Chondrocyte (in vitro differentiated cells): ENCODE results near the gene STK11. TPM values are rescaled to one million over a fixed set of nuclear protein-coding genes. Genes with fewer than 3 reads are reported as not detected.

Experiments used
- DNase-seq: peaks from one replicate; pipeline ENCODE4 v3.0.0; 2021; ENCODE audit warnings: mixed read lengths, low spot score
- H3K27ac Mint-ChIP-seq: one replicate; pipeline ENCODE4 v1.8.0; 2021; ENCODE audit warnings: mild to moderate bottlenecking, moderate library complexity, mixed read lengths; ENCODE audit not compliant: unreplicated experiment
- H3K27me3 Mint-ChIP-seq: 2 replicates; pipeline ENCODE4 v1.8.0; 2021; ENCODE audit warnings: low read depth, mixed read lengths
- H3K36me3 Mint-ChIP-seq: 2 replicates; pipeline ENCODE4 v1.8.0; 2021; ENCODE audit warnings: low read depth, mixed read lengths
- H3K4me1 Mint-ChIP-seq: 2 replicates; pipeline ENCODE4 v1.8.0; 2021; ENCODE audit warnings: low read depth, mild to moderate bottlenecking, mixed read lengths
- H3K4me3 Mint-ChIP-seq: one replicate; pipeline ENCODE4 v1.8.0; 2021; ENCODE audit warnings: mild to moderate bottlenecking, moderate library complexity, mixed read lengths; ENCODE audit not compliant: unreplicated experiment
- H3K9me3 Mint-ChIP-seq: 2 replicates; pipeline ENCODE4 v1.8.0; 2021; ENCODE audit warnings: low read depth, mixed read lengths
- total RNA-seq: library from RNA; stranded (reverse); gene quantifications from 3 replicates; pipeline ENCODE4 v1.2.1, GENCODE V29; 2021
- TF ChIP-seq, protein P1 (sequence below): fragments of 200-600 bp; sonication (generic); IDR thresholded peaks from 2 replicates; pipeline ENCODE4 v1.5.0; 2021; ENCODE audit warnings: antibody characterized with exemption, mild to moderate bottlenecking, moderate library complexity

Gene STK11
- total RNA-seq, 1 donor from 2014 or later = 42.3 TPM

DNA sequence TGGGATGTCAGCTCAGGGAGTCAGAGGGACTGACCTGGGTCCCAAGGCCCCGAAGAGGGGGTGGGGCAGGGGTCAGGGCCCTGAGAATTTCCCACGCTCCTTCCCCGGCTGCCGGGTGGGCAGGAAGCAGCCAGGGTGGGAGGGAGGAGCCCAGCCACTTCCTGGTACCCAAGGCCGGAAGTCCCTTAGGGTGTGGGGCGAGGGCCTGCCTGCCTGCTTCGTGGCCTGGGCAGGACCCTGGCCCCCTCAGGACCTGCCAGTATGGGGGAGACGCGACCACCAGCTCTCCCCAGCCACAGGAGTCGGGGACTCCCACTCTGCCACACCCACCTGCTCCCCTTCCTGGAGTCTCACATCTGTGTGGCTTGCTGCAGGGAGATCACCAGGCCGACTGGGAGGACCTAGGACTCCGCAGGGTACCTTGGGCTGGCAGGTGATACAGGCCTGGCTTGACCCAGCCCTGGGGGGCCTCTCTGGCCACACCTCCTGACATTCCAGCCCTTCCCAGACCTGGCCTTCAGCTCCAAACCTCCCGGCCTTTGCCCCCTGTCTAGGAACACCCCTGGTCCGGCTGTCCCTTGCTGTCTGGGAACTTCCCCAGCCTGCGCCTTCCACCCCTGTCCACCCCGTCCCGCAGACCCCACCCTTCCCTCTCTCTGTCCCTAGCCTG is 53.8 kb downstream of the STK11 start:
- peak overlapping the region; percentile 96 for H3K27ac Mint-ChIP-seq
- H3K4me3 Mint-ChIP-seq = peak overlapping the region; percentile 36
- DNase-seq = no peak
- no peaks in the 10 kb centered on the region for H3K9me3 Mint-ChIP-seq
- H3K4me1 Mint-ChIP-seq = peaks cover 81% of the 10 kb centered on the region
- TF ChIP-seq, protein P1, sequence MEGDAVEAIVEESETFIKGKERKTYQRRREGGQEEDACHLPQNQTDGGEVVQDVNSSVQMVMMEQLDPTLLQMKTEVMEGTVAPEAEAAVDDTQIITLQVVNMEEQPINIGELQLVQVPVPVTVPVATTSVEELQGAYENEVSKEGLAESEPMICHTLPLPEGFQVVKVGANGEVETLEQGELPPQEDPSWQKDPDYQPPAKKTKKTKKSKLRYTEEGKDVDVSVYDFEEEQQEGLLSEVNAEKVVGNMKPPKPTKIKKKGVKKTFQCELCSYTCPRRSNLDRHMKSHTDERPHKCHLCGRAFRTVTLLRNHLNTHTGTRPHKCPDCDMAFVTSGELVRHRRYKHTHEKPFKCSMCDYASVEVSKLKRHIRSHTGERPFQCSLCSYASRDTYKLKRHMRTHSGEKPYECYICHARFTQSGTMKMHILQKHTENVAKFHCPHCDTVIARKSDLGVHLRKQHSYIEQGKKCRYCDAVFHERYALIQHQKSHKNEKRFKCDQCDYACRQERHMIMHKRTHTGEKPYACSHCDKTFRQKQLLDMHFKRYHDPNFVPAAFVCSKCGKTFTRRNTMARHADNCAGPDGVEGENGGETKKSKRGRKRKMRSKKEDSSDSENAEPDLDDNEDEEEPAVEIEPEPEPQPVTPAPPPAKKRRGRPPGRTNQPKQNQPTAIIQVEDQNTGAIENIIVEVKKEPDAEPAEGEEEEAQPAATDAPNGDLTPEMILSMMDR = peak; percentile 7
- peaks cover 18% of the 10 kb centered on the region for H3K36me3 Mint-ChIP-seq
- H3K27me3 Mint-ChIP-seq = no peaks in the 10 kb centered on the region

DNA sequence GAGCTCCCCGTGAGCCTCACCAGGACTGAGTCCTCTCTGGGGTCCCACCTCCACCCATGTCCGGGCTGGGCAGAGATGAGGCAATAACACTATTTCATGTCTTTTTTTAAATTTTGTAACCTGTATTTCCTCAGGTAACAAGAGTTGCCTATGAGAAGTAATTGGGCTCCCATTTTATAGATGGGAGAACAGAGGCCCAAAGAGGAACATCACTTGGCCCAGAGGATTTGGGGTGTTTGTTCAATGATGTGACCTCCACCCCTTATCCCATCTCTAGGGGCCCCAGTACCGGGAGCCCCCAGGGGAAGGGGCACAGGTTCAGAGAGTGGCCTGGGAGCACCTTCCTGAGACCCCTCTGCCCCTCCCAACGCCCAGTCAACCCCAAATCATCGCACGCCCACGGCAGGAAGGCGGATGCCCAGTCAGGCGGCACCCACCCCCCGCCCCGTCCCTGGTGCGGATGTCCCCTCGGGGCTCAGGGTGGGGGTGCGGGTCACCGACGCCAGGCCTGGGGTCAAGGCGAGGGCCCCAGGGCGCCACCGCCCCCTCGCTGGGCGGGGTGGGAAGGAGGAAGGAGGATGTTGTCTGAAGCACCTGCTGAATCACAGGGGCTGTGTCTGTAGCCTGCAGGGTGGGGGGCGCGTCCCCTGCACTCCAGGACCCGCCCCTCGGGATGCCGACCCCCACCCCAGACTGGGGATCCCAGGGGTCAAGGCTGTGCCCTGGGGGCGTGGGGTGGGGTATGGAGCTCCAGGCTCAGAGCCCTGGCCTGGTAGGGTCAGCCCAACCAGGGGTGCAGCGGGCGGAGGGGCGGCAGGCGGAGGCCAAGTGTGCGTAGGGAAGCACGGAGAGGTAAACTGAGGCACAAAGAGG is 54.5 kb downstream of the STK11 start:
- Mint-ChIP-seq H3K27ac (peak overlapping the region; percentile 96), H3K27me3 (no peaks in the 10 kb centered on the region), H3K9me3 (no peaks in the 10 kb centered on the region), H3K36me3 (peaks cover 13% of the 10 kb centered on the region), H3K4me1 (peaks cover 80% of the 10 kb centered on the region), H3K4me3 (peak overlapping the region; percentile 36)
- TF ChIP-seq, protein P1 = no peak
- no peak for DNase-seq

DNA sequence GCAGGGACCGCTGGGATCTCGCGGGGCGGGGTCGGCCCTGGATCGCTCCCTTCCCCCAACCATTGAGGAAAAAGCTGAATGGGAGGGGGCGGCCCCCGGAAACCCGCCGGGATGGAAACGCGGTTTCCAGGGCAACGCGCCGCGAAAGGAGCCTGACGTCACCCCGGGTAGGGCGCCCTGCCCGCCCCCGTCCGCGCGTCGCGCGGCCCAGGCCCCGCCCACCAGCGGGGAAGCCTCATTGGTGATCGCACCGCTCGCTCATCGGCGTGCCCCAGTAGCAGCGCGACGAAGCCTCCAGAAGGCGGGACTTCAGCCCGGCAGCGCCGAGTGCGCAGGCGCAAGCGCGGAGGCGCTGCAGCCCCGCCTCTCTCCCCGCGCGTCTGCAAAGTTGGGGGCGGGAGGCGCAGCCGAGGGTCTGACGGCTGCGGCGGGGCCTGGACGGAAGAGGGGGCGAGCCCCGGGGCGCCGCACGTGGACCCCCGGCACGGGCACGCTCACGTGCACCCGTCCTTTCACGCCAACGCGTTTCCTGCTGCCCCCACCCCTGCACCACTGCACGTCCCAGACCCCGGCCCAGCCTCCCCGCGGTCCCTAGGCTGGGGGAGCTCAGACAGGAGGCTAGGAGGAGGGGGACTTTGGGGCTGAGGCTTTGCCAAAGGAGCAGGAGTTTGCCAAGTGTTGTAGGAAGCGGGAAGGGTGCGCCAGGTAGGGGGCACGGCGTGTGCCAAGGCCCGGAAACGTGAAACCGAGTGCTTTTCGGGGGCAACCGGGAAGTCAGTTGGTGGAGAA is 55.4 kb downstream of the STK11 start:
- TF ChIP-seq, protein P1 = no peak

DNA sequence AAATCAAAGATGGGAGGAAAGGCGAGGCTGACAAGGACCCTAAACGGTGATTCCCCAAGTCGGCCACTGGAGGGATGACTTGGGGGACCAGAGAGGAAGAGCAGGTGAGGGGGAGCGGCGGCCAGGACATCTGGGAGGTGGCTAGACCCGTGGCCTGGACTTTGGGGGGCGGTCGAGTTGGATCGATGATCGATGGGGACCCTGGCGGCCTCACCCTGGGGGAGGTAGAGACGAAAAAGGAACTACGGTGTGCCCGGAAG is 55.9 kb downstream of the STK11 start:
- Mint-ChIP-seq H3K9me3 (no peaks in the 10 kb centered on the region), H3K4me1 (peaks cover 77% of the 10 kb centered on the region), H3K36me3 (peaks cover 7% of the 10 kb centered on the region), H3K27ac (peak overlapping the region; percentile 88), H3K27me3 (no peaks in the 10 kb centered on the region), H3K4me3 (peak overlapping the region; percentile 69)
- TF ChIP-seq, protein P1 = peak; percentile 58
- DNase-seq = no peak

More for the DNA sequence above, 55.4 kb downstream of the STK11 start:
- no peaks in the 10 kb centered on the region for H3K27me3 Mint-ChIP-seq
- no peaks in the 10 kb centered on the region for H3K9me3 Mint-ChIP-seq
- DNase-seq = no peak
- peaks cover 80% of the 10 kb centered on the region for H3K4me1 Mint-ChIP-seq
- H3K27ac Mint-ChIP-seq = peak overlapping the region; percentile 88
- H3K4me3 Mint-ChIP-seq = peak overlapping the region; percentile 69
- H3K36me3 Mint-ChIP-seq = peaks cover 9% of the 10 kb centered on the region
